Suppressor macrophage treated with lipopolysaccharide for 4 hours (primary cell): ENCODE data around the gene CCR5AS.
"Not testable (repeated sequence)": the region's sequence is repeated elsewhere in the genome, so short reads cannot be mapped to it uniquely, and the experiment has no call there.

Experiments used
- DNase-seq: peaks from one replicate; pipeline ENCODE4 v3.0.0-alpha.2; 2020

CCR5AS gene

DNA sequence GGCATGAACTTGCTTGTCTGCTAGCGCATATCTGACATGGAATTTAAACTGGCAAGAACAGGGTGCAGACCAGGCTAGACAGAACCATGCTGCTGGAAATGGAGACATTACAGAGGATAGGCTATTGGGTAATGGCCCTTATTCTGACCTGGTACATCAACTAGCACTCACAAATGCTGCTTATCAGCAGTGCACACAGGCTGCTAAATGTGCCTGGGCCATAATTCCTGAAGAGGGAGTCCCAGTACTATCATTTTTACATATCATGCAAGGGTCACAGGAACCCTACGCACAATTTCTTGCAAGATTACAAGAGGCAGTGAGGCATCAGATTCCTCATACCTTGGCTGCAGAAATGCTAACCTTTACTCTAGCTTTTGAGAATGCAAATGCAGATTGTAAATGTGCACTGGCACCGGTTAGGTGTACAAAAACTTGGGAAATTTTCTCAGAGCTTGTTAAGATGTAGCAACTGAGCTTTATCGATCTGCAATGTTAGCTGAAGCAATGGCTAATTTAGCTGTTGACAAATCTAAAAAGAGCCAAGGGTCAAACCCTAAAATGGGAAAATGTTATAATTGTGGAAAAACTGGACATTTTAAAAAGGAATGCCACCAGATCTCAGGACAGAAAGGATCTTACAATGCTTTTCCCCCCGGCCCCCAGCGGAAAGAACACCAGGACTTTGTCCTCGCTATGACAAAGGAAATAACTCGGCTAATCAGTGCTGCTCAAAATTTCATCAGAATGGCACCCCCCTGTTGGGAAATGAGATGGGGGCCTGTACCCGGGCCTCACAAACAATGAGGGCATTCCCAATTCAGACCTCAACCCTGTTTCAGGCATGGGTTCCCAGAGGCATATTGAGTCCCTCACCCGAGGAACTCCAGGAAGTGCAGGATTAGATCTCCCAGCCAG lies 21.3 kb upstream of the CCR5AS start:
- DNase-seq, result no peak

DNA sequence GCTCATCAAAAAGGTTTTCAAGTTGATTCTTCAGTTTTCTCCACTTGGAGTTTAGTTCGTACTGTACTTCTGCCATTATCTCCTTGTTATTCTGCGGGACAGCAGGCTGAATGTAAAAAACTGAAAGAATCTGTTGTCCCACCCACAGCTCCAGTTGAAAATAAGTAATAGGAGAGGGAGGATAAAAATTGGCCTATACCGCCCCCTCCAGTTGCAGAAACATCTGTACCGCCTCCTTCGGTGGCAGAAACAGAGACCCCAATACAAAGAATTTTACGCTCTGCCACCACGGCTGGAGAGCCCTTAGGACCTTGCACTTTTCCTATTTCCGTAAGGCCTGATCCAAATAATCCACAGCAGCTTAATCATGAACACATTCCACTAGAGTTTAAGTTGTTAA lies 20.5 kb upstream of the CCR5AS start:
- not testable (repeated sequence) for DNase-seq

- not testable (repeated sequence) for DNase-seq
Measured at GRCh38 chr3:46426476-46426875, 19.6 kb upstream of the CCR5AS start.

GRCh38 chr3:46423588-46423987 lies 16.7 kb upstream of the CCR5AS start:
- DNase-seq, result peak; percentile 35

- DNase-seq, result no peak
Measured at GRCh38 chr3:46422617-46423016, 15.8 kb upstream of the CCR5AS start.

GRCh38 chr3:46420931-46421330 lies 14.1 kb upstream of the CCR5AS start:
- no peak for DNase-seq

DNA sequence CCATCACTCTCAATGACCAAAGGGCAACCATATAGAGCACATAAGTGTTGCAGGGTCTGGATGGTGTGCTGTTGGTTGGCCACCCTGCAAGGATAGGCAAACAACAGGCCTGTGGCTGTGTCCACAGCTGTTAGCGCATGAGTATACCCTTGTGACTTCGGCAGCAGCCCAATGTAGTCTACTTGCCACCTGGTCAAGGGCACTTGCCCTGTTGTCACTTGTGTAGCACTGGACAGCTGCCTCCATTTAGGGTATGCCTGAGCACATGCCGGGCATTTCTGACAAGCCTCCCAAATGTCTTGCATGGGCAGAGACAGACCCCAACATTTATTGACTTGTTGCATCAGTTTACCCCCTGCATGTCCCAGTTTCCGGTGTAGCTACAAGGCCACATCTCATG lies 12.9 kb upstream of the CCR5AS start:
- no peak for DNase-seq

- DNase-seq, result no peak
Measured at GRCh38 chr3:46417841-46418611, 11.2 kb upstream of the CCR5AS start.

- DNase-seq, result no peak
Measured at GRCh38 chr3:46416811-46417510, 10.1 kb upstream of the CCR5AS start.

DNA sequence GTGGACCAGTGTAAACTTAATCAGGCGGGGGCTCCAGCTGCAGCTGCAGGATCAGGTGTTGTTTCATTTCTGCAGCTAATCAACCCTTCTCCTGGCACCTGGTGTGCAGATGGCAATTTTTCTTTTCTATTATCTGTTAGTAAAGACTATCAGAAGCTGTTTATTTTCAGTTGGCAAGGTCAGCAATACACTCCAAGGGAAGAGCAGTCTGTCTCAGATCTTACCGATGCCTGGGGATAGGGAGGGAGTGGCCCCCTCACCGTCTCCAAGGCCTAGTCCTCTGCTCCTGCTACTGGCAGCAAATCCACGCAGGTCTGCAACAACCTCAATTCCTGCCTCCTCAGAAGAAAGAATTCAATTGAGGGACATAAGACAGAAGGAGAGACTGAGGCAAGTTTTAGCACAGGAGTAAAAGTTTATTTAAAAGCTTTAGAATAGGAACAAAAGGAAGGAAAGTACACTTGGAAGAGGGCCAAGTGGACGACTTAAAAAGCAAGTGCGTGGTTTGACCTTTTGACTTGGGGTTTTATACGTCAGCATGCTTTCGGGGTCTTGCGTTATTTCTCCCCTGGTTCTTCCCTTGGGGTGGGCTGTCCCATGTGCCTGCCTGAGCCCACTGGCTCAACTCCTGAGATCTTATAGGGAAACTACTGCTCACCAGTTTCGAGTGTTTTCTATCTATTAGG lies 9.4 kb upstream of the CCR5AS start:
- DNase-seq, result peak; percentile 46

- DNase-seq, result no peak
Measured at GRCh38 chr3:46414739-46415138, 7.9 kb upstream of the CCR5AS start.

GRCh38 chr3:46413951-46414350 lies 7.1 kb upstream of the CCR5AS start:
- DNase-seq, result peak; percentile 45

GRCh38 chr3:46412786-46413298 lies 6.0 kb upstream of the CCR5AS start:
- no peak for DNase-seq

- DNase-seq, result no peak
Measured at GRCh38 chr3:46411271-46411670, 4.4 kb upstream of the CCR5AS start.

- DNase-seq, result peak; percentile 9
Measured at GRCh38 chr3:46410669-46411068, 3.8 kb upstream of the CCR5AS start.

DNA sequence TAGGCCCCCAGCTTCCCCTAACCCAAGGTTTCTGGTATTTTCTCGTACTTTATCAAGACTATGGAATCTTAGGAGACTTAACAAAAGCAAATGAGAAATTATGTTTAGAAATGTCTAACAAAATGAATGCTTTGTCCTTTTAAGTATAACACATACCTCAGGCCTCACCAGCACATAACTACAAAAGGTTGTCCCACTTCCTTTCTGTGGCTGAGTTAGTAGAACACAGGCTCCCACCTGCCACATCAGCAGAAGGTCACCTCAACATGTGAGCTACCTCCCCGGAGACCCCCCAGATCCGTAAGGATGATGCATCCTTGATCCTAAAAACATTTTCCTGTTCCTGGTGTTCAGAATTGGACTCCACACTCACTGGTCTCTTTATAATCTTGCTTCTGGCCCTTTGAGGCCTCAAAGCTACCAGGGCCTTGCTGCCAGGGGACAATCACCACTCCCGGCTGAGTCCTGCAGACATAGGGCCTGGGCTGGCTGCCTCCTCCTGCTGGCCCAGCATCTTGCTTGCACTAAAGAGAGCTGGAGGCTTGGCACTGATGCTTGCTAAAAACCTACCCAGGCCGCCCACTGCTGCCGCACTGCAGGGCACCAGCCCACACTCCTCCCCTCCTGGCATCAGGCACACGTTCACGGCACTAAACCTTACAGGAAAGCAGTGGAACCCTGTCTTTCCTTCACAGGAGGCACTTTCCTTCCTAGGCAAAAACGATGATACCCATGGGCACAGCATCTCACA lies 3.0 kb upstream of the CCR5AS start:
- peak; percentile 16 for DNase-seq

- DNase-seq, result peak; percentile 34
Measured at GRCh38 chr3:46408853-46409252, 2.0 kb upstream of the CCR5AS start.

DNA sequence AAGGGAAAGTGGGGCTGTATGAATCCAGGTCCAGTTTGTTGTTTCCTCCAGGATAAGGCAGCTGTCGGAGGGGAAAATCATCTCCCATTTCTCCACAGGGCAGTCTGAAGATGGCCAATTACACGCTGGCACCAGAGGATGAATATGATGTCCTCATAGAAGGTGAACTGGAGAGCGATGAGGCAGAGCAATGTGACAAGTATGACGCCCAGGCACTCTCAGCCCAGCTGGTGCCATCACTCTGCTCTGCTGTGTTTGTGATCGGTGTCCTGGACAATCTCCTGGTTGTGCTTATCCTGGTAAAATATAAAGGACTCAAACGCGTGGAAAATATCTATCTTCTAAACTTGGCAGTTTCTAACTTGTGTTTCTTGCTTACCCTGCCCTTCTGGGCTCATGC lies 1.1 kb upstream of the CCR5AS start:
- DNase-seq, result peak; percentile 81

DNA sequence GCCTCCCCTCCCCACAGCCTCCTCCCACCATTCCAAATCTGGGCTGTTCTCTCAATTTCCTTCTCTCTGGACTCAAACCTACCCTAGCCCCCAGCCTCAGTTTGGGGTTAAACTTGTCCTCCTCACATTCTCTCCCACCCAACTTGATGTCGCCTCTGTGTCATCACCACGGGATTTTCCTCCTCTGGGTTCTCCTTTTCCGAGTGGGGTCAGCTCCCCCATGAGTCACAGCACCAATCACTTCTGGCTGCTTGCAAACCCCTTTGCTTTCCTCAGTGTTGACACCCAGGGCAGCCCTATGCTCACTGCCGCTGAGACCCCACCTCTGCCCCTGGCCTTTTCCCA lies 451 bp downstream of the CCR5AS start:
- DNase-seq, result peak; percentile 99

GRCh38 chr3:46405301-46406019 lies 1.4 kb downstream of the CCR5AS start:
- peak; percentile 98 for DNase-seq

- not testable (repeated sequence) for DNase-seq
Measured at GRCh38 chr3:46402902-46403301, 4.0 kb downstream of the CCR5AS start.
